ENCODE measurements around the gene MAGT1.

DNA sequence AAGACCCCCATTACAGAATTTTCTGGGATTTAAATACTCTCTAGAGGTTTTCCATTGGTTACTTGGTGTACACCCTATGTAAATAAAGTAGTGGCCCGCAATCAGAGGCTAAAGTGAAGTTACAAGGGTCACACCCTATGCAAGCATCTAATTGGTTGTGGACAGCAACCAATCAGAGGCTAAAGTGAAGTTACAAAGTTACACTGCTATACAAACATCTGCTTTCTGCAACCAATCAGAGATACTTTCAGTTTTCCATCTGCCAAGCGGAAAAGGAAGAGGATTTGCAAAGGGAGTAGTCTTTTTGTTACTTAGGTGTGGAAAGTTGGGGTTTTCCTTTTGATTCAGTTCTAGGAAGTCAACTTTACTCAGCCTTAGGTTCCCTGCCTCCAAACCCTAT lies 107.2 kb downstream of the MAGT1 start:
- TF ChIP-seq EZH2 (optimal IDR thresholded peaks at IDR 0.05; ENCODE audit: low read depth, low read length) = no peak
- no peak for TF ChIP-seq CTCF (IDR thresholded peaks at IDR 0.05; ENCODE audit: low read length)

Data from MM.1S (cell line).